ENCODE results near the gene BLTP2. TPM values are rescaled to one million over a fixed set of nuclear protein-coding genes. Genes with fewer than 3 reads are reported as not detected.

BLTP2 gene
- total RNA-seq, 4 donors from 2014 or later, result 90.0 to 127 (median 98.2) TPM

DNA sequence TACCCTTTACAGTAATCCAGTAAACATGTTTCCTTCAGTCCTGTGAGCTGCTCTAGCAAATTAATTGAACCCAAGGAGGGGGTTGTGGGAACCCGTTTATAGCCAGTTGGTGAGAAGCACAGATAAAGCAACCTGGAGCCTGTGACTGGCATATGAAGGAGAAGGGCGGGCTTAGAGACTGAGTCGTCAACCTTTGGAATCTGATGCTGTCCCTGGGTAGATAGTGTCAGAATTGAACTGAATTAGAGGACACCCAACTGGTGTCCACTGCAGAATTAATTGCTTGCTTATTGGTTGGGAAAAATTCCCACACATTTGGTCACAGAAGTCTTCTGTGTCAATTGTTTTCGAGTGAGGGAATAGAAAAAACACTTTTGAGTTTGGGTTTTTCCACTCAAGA is 18.1 kb downstream of the BLTP2 start:
- intact Hi-C loops (cut with DNase I), result no loop called here
- H3K27me3 ChIP-seq, result no peaks in the 10 kb centered on the region
- H3K4me3 ChIP-seq, result no peak overlapping the region
- no peak for DNase-seq (ENCODE audit: extremely low spot score)
- no peaks in the 10 kb centered on the region for H3K4me1 ChIP-seq
- H3K36me3 ChIP-seq, result peaks cover 38 to 97% (median 85%) of the 10 kb centered on the region in 4 donors
- H3K27ac ChIP-seq (replicated peaks in 1 of 4), result no peak overlapping the region
- TF ChIP-seq POLR2A (IDR thresholded peaks at IDR 0.05; ENCODE audit: low read depth) (no peak), EP300 (IDR thresholded peaks at IDR 0.05) (no peak), POLR2AphosphoS5 (IDR thresholded peaks at IDR 0.05) (no peak)
- TF ChIP-seq, protein P1, sequence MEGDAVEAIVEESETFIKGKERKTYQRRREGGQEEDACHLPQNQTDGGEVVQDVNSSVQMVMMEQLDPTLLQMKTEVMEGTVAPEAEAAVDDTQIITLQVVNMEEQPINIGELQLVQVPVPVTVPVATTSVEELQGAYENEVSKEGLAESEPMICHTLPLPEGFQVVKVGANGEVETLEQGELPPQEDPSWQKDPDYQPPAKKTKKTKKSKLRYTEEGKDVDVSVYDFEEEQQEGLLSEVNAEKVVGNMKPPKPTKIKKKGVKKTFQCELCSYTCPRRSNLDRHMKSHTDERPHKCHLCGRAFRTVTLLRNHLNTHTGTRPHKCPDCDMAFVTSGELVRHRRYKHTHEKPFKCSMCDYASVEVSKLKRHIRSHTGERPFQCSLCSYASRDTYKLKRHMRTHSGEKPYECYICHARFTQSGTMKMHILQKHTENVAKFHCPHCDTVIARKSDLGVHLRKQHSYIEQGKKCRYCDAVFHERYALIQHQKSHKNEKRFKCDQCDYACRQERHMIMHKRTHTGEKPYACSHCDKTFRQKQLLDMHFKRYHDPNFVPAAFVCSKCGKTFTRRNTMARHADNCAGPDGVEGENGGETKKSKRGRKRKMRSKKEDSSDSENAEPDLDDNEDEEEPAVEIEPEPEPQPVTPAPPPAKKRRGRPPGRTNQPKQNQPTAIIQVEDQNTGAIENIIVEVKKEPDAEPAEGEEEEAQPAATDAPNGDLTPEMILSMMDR (IDR thresholded peaks at IDR 0.05), result no peak
- 93% methylated on average over 4 of the region's 4 CpGs for WGBS
- no peaks in the 10 kb centered on the region for H3K9me3 ChIP-seq

DNA sequence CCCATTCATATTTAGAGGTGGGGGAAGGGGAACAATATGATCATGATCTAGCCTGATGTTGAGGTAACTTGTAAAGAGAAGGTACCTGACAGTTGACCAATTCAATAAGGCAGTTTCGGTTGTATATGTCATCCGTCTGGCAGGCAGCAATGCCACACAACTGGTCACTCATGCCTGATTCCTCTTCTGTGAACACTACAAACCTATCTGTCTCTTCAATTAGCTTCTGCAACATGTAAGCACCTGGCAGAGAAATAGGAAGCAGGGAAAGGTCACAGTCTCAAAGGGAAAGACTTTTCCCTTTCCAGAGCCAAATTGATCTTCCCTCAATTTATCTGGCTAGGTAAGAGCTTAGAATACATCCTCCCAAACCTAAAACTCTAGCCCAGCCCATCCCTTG is 20.8 kb downstream of the BLTP2 start:
- 95% methylated on average over 2 of the region's 2 CpGs for WGBS
- H3K27me3 ChIP-seq, result no peaks in the 10 kb centered on the region
- no peak overlapping the region for H3K27ac ChIP-seq (replicated peaks in 1 of 4)
- peaks cover 52 to 97% (median 86%) of the 10 kb centered on the region in 4 donors for H3K36me3 ChIP-seq
- no peak for DNase-seq (ENCODE audit: extremely low spot score)
- TF ChIP-seq, protein P1 (IDR thresholded peaks at IDR 0.05), result no peak
- TF ChIP-seq POLR2AphosphoS5 (IDR thresholded peaks at IDR 0.05) (no peak), POLR2A (IDR thresholded peaks at IDR 0.05; ENCODE audit: low read depth) (no peak), EP300 (IDR thresholded peaks at IDR 0.05) (no peak)
- H3K4me1 ChIP-seq, result no peaks in the 10 kb centered on the region
- intact Hi-C loops (cut with DNase I), result no loop called here
- no peak overlapping the region for H3K4me3 ChIP-seq
- no peaks in the 10 kb centered on the region for H3K9me3 ChIP-seq

DNA sequence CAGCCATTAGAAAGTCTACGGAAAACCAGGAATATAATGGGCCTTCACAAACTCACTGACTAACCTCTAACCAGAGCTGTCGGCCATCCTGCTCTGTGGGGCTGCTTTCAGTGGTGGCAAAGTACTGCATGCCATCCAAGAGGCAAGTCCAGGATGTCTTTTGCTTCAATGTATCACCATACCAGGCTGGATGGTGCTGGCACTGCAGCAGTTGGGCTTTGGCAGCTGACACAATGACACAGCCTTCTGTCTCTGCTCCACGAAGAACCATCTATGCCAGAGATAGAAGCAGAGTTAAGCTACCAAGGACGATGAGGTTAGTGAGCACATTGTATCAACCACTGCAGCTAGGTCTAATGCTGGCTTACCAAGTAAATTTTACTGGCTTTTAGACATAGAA is 21.3 kb downstream of the BLTP2 start:
- TF ChIP-seq POLR2AphosphoS5 (IDR thresholded peaks at IDR 0.05) (no peak), POLR2A (IDR thresholded peaks at IDR 0.05; ENCODE audit: low read depth) (no peak), EP300 (IDR thresholded peaks at IDR 0.05) (no peak)
- TF ChIP-seq, protein P1 (IDR thresholded peaks at IDR 0.05), result no peak
- Histone ChIP-seq H3K4me3 (no peak overlapping the region), H3K27me3 (no peaks in the 10 kb centered on the region), H3K9me3 (no peaks in the 10 kb centered on the region), H3K27ac (replicated peaks in 1 of 4) (no peak overlapping the region), H3K4me1 (no peaks in the 10 kb centered on the region), H3K36me3 (peaks cover 57 to 97% (median 88%) of the 10 kb centered on the region in 4 donors)
- DNase-seq (ENCODE audit: extremely low spot score), result no peak
- WGBS, result 89% methylated on average over 4 of the region's 4 CpGs
- intact Hi-C loops (cut with DNase I), result no loop called here

DNA sequence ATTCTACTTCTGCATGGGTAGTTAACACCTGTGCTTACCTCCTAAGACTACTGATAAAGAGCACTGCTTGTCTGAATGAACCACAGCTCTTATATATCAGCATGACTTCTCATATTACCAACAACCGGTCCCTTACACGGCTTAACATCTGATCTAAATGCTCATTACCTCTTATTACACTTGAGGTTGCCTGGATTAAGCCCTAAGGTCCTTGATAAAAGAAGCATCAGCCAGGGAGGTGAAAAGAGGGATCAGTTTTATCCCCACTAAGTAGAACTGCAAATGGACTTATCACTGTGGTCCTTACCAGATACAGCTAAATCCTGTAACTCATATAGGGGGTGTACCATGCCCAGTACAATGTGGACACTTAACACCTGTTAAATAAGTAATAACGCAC is 22.8 kb downstream of the BLTP2 start:
- DNase-seq (ENCODE audit: extremely low spot score), result no peak
- Histone ChIP-seq H3K27me3 (no peaks in the 10 kb centered on the region), H3K4me3 (no peak overlapping the region), H3K36me3 (peaks cover 72 to 97% (median 89%) of the 10 kb centered on the region in 4 donors), H3K9me3 (no peaks in the 10 kb centered on the region), H3K4me1 (no peaks in the 10 kb centered on the region), H3K27ac (replicated peaks in 1 of 4) (no peak overlapping the region)
- TF ChIP-seq EP300 (IDR thresholded peaks at IDR 0.05) (no peak), POLR2AphosphoS5 (IDR thresholded peaks at IDR 0.05) (no peak), POLR2A (IDR thresholded peaks at IDR 0.05; ENCODE audit: low read depth) (no peak)
- TF ChIP-seq, protein P1 (IDR thresholded peaks at IDR 0.05), result no peak
- WGBS, result 97% methylated on average over 3 of the region's 3 CpGs
- intact Hi-C loops (cut with DNase I), result no loop called here

DNA sequence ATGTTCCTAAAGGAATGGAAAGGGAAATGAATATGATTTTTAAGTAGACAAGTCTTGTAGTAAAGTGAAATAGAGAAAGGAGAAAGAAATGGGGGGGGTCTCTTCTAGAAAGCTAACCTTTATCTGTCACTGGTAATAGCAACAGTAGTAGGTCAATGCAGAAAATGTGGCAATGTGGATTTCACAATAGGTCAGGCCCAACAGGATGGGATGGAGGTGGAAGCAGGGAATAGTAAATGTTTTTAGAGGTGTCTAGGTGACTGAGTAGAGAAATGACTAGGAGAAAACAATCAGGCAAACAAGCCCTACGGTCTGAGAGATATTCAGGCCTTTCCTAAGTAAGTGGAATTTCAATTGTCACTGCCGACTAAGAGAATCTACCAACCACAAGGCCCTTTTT is 24.9 kb downstream of the BLTP2 start:
- intact Hi-C loops (cut with DNase I), result no loop called here
- DNase-seq (ENCODE audit: extremely low spot score), result no peak
- peaks cover 93 to 100% (median 96%) of the 10 kb centered on the region in 4 donors for H3K36me3 ChIP-seq

More for the DNA sequence above, 24.9 kb downstream of the BLTP2 start:
- H3K9me3 ChIP-seq, result no peaks in the 10 kb centered on the region
- no peak for TF ChIP-seq POLR2AphosphoS5 (IDR thresholded peaks at IDR 0.05)
- TF ChIP-seq EP300 (IDR thresholded peaks at IDR 0.05), result no peak
- TF ChIP-seq, protein P1 (IDR thresholded peaks at IDR 0.05), result no peak
- no peak for TF ChIP-seq POLR2A (IDR thresholded peaks at IDR 0.05; ENCODE audit: low read depth)
- no peak overlapping the region for H3K4me3 ChIP-seq
- H3K4me1 ChIP-seq, result no peaks in the 10 kb centered on the region
- no peak overlapping the region for H3K27ac ChIP-seq (replicated peaks in 1 of 4)
- H3K27me3 ChIP-seq, result no peaks in the 10 kb centered on the region
- WGBS, result 65% methylated on average over 2 of the region's 2 CpGs
